ENCODE measurements around the gene SMTNL1. TPM values are rescaled to one million over a fixed set of nuclear protein-coding genes. Genes with fewer than 3 reads are reported as not detected.

SMTNL1 gene
- total and polyA plus RNA-seq, 9 of the 15 experiments (the other 6 are each of a cell fraction or from before 2014, with no cell fraction given), result not detected

DNA sequence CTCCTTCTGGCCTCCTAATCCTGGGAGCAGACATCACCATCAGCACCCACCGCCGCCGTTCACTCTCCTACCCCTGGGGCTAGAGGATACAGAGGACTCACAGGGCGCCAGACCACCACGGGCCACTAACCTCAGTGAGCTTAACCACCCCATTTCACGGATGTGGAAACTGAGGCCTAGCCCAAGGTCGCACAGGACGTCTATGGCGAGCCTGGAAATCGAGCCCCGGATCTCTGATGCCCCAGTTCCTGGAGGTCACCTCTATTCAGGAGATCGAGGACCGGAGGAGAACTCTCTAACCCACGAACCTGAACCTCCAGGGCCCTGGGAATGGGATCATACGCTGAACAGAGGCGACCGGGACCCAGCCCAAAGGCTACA is 7.2 kb upstream of the SMTNL1 start (continued):
- TF ChIP-seq NEUROD1 (IDR thresholded peaks at IDR 0.05; ENCODE audit: borderline replicate concordance, low read depth, low read length, partially characterized antibody) (no peak), PHB2 (IDR thresholded peaks at IDR 0.05; ENCODE audit: low read depth) (0 out of 2 replicates have a peak, but pooled peaks have one; percentile 29), PCBP1 (IDR thresholded peaks at IDR 0.05; ENCODE audit: low read depth, low read length, poor library complexity, severe bottlenecking) (no peak), MECOM (CRISPR knock-in tag; IDR thresholded peaks at IDR 0.05) (no peak), ZNF57 (CRISPR knock-in tag; IDR thresholded peaks at IDR 0.05) (no peak), PBX2 (CRISPR knock-in tag; IDR thresholded peaks at IDR 0.05; ENCODE audit: low read depth) (no peak), PBX2 (tag; conservative IDR thresholded peaks at IDR 0.05; ENCODE audit: low read depth) (no peak), CBX3 (IDR thresholded peaks at IDR 0.05; ENCODE audit: borderline replicate concordance in 1 of 2, low read length in 2 of 2) (peak in 1 of 2 experiments; percentile 53; a peak in 2 of 3 replicates), TFAM (CRISPR knock-in tag; conservative IDR thresholded peaks at IDR 0.05) (no peak), PKNOX1 (IDR thresholded peaks at IDR 0.05) (no peak), E4F1 (CRISPR knock-in tag; IDR thresholded peaks at IDR 0.05; ENCODE audit: borderline replicate concordance) (no peak), ZNF699 (CRISPR knock-in tag; IDR thresholded peaks at IDR 0.05; ENCODE audit: insufficient replicate concordance) (no peak), SMARCB1 (IDR thresholded peaks at IDR 0.05; ENCODE audit: insufficient read length, low read depth) (no peak), TEAD2 (tag; IDR thresholded peaks at IDR 0.05) (no peak), SMARCA5 (IDR thresholded peaks at IDR 0.05) (peak; percentile 99), STAT5A (IDR thresholded peaks at IDR 0.05; ENCODE audit: borderline replicate concordance, low read length) (no peak), SMC3 (conservative IDR thresholded peaks at IDR 0.05; ENCODE audit: insufficient read depth, low read depth, low read length) (no peak), HDGF (IDR thresholded peaks at IDR 0.05) (peak; percentile 74; the same call in 1 of the 2 replicates)
- TF ChIP-seq, protein P1, sequence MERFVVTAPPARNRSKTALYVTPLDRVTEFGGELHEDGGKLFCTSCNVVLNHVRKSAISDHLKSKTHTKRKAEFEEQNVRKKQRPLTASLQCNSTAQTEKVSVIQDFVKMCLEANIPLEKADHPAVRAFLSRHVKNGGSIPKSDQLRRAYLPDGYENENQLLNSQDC (CRISPR knock-in tag; IDR thresholded peaks at IDR 0.05), result no peak
- TF ChIP-seq, protein P2, sequence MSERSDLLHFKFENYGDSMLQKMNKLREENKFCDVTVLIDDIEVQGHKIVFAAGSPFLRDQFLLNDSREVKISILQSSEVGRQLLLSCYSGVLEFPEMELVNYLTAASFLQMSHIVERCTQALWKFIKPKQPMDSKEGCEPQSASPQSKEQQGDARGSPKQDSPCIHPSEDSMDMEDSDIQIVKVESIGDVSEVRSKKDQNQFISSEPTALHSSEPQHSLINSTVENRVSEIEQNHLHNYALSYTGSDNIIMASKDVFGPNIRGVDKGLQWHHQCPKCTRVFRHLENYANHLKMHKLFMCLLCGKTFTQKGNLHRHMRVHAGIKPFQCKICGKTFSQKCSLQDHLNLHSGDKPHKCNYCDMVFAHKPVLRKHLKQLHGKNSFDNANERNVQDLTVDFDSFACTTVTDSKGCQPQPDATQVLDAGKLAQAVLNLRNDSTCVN (CRISPR knock-in tag; IDR thresholded peaks at IDR 0.05), result no peak
- TF ChIP-seq, protein P3, sequence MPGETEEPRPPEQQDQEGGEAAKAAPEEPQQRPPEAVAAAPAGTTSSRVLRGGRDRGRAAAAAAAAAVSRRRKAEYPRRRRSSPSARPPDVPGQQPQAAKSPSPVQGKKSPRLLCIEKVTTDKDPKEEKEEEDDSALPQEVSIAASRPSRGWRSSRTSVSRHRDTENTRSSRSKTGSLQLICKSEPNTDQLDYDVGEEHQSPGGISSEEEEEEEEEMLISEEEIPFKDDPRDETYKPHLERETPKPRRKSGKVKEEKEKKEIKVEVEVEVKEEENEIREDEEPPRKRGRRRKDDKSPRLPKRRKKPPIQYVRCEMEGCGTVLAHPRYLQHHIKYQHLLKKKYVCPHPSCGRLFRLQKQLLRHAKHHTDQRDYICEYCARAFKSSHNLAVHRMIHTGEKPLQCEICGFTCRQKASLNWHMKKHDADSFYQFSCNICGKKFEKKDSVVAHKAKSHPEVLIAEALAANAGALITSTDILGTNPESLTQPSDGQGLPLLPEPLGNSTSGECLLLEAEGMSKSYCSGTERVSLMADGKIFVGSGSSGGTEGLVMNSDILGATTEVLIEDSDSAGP (CRISPR knock-in tag; IDR thresholded peaks at IDR 0.05), result no peak

Measured in K562 (cell line).